Loucy (cell line): Measurements from ENCODE around the gene FARP1.

Source experiments
- H2AFZ ChIP-seq: fragments of 200-600 bp; sonication (generic); 2 replicates; pipeline ENCODE4 v1.6.0; 2016; ENCODE audit warnings: antibody characterized with exemption, mild to moderate bottlenecking, low read length, moderate library complexity
- H3F3A ChIP-seq: fragments of 200-600 bp; 2 replicates; pipeline ENCODE4 v1.6.0; 2016; ENCODE audit warnings: antibody characterized with exemption, low read depth, mild to moderate bottlenecking
- H3K27me3 ChIP-seq: fragments of 200-600 bp; sonication (generic); 2 replicates; pipeline ENCODE4 v1.6.1; 2014; ENCODE audit warnings: low read length, mild to moderate bottlenecking; ENCODE audit not compliant: insufficient read depth, poor library complexity, severe bottlenecking
- H3K36me3 ChIP-seq: fragments of 200-600 bp; sonication (generic); 2 replicates; pipeline ENCODE4 v1.6.1; 2016; ENCODE audit warnings: low read length; ENCODE audit not compliant: insufficient read depth
- H3K4me1 ChIP-seq: fragments of 200-600 bp; sonication (generic); 2 replicates; pipeline ENCODE4 v1.5.1; 2014; ENCODE audit warnings: low read length, mild to moderate bottlenecking; ENCODE audit not compliant: insufficient read depth, poor library complexity, severe bottlenecking
- H3K4me2 ChIP-seq: fragments of 200-600 bp; sonication (generic); 2 replicates; pipeline ENCODE4 v1.6.0; 2014; ENCODE audit warnings: antibody characterized with exemption, low read length, low read depth, mild to moderate bottlenecking; ENCODE audit not compliant: poor library complexity, severe bottlenecking
- H3K4me3 ChIP-seq: fragments of 200-600 bp; sonication (generic); 2 replicates; pipeline ENCODE4 v1.5.1; 2014; ENCODE audit warnings: low read length, mild to moderate bottlenecking, mixed read lengths; ENCODE audit not compliant: poor library complexity, severe bottlenecking
- H3K79me2 ChIP-seq: fragments of 200-600 bp; sonication (generic); 2 replicates; pipeline ENCODE4 v1.6.1; 2014; ENCODE audit warnings: low read length; ENCODE audit not compliant: insufficient read depth
- H3K9ac ChIP-seq: fragments of 200-600 bp; sonication (generic); 2 replicates; pipeline ENCODE4 v1.6.0; 2014; ENCODE audit warnings: mild to moderate bottlenecking, low read depth, low read length, moderate library complexity; ENCODE audit not compliant: poor library complexity, severe bottlenecking
- H3K9me2 ChIP-seq: fragments of 200-600 bp; sonication (generic); replicated peaks from 2 replicates; pipeline ENCODE4 v1.6.1; 2016; ENCODE audit warnings: low read depth, low read length, mixed read lengths
- H3K9me3 ChIP-seq: fragments of 200-600 bp; sonication (generic); 2 replicates; pipeline ENCODE4 v1.6.1; 2014; ENCODE audit warnings: mild to moderate bottlenecking, antibody characterized with exemption, low read length, low read depth; ENCODE audit not compliant: insufficient read depth
- H4K20me1 ChIP-seq: fragments of 200-600 bp; sonication (generic); 2 replicates; pipeline ENCODE4 v1.6.0; 2014; ENCODE audit warnings: antibody characterized with exemption, low read length, mild to moderate bottlenecking; ENCODE audit not compliant: insufficient read depth, poor library complexity, severe bottlenecking
- CTCF ChIP-seq: fragments of 200-600 bp; sonication (generic); conservative IDR thresholded peaks from 2 replicates; pipeline ENCODE4 v1.5.1; 2014; ENCODE audit warnings: mild to moderate bottlenecking, antibody characterized with exemption, low read length
- EZH2phosphoT487 ChIP-seq: fragments of 200-600 bp; IDR thresholded peaks from 2 replicates; pipeline ENCODE4 v1.6.1; 2018; ENCODE audit warnings: antibody characterized with exemption, mild to moderate bottlenecking, moderate library complexity, borderline replicate concordance

FARP1 gene

DNA sequence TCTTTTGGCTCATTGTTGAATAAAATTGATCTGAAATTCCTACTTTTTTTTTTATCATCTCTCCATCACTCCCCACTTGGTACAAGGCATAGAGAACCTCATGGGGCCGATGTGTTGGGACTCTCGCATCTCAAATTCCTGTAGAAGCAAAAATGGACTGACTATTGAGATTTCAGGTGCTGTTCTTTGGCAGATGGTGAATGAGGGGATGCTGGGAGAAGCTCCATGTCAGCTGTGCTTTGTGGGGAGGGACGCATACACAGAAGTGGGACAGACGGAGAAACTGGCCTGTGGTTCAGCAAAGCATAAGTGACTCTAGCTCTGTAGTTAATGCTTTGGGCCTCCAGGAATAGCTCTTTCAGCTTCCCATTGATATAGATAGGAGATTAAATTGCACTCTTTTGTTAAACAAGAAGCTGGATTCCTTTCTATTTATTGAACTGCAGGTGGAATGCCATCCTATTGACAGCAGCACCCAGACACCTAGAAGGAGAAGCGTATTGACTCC lies 228.7 kb downstream of the FARP1 start:
- no peaks in the 10 kb centered on the region for H3K4me1 ChIP-seq
- H3K9me3 ChIP-seq = 0 out of 2 replicates have a peak, but pooled peaks cover 3% of the 10 kb centered on the region
- no peak overlapping the region for H3K4me3 ChIP-seq
- H3F3A ChIP-seq = no peaks in the 10 kb centered on the region
- no peaks in the 10 kb centered on the region for H3K36me3 ChIP-seq
- H3K27me3 ChIP-seq = no peaks in the 10 kb centered on the region
- H3K9me2 ChIP-seq = no peaks in the 10 kb centered on the region
- TF ChIP-seq EZH2phosphoT487 (no peak), CTCF (no peak)
- H3K9ac ChIP-seq = no peak overlapping the region
- H4K20me1 ChIP-seq = no peaks in the 10 kb centered on the region
- no peak overlapping the region for H3K4me2 ChIP-seq
- H2AFZ ChIP-seq = no peak overlapping the region
- no peaks in the 10 kb centered on the region for H3K79me2 ChIP-seq

GRCh38 chr13:98372876-98373275 lies 230.0 kb downstream of the FARP1 start:
- no peaks in the 10 kb centered on the region for H3K4me1 ChIP-seq
- no peak overlapping the region for H2AFZ ChIP-seq
- no peak overlapping the region for H3K9ac ChIP-seq
- no peak overlapping the region for H3K4me3 ChIP-seq
- no peaks in the 10 kb centered on the region for H3K36me3 ChIP-seq
- H3F3A ChIP-seq = no peaks in the 10 kb centered on the region
- TF ChIP-seq EZH2phosphoT487 (no peak), CTCF (no peak)
- H3K9me2 ChIP-seq = no peaks in the 10 kb centered on the region
- H3K9me3 ChIP-seq = 0 out of 2 replicates have a peak, but pooled peaks cover 3% of the 10 kb centered on the region
- no peak overlapping the region for H3K4me2 ChIP-seq
- no peaks in the 10 kb centered on the region for H4K20me1 ChIP-seq
- H3K27me3 ChIP-seq = no peaks in the 10 kb centered on the region
- H3K79me2 ChIP-seq = no peaks in the 10 kb centered on the region

- H4K20me1 ChIP-seq = no peaks in the 10 kb centered on the region
- no peaks in the 10 kb centered on the region for H3K79me2 ChIP-seq
- no peak overlapping the region for H3K4me3 ChIP-seq
- H3K9ac ChIP-seq = no peak overlapping the region
- H3F3A ChIP-seq = no peaks in the 10 kb centered on the region
- H3K27me3 ChIP-seq = no peaks in the 10 kb centered on the region
- no peaks in the 10 kb centered on the region for H3K36me3 ChIP-seq
- no peak overlapping the region for H3K4me2 ChIP-seq
- no peaks in the 10 kb centered on the region for H3K9me2 ChIP-seq
- 0 out of 2 replicates have a peak, but pooled peaks cover 3% of the 10 kb centered on the region for H3K9me3 ChIP-seq
- no peak overlapping the region for H2AFZ ChIP-seq
- H3K4me1 ChIP-seq = no peaks in the 10 kb centered on the region
- TF ChIP-seq EZH2phosphoT487 = no peak
Observed at GRCh38 chr13:98374750-98375149, 231.9 kb downstream of the FARP1 start.
